CD4-positive, CD25-positive, alpha-beta regulatory T cell (primary cell): ENCODE data around the gene C4B. TPM values are rescaled to one million over a fixed set of nuclear protein-coding genes. Genes with fewer than 3 reads are reported as not detected.
"Not testable (repeated sequence)": the region's sequence is repeated elsewhere in the genome, so short reads cannot be mapped to it uniquely, and the experiment has no call there.

ENCODE experiments used
- ATAC-seq, 2 donors: fragments of 150-1000 bp; cut with Tn5 transposase; one replicate each; pipeline ENCODE4 v1.10.0; 2021; ENCODE audit warnings: low read depth in 2 of 2, moderate number of reproducible peaks in 2 of 2, moderate library complexity in 1 of 2
- DNase-seq, 3 donors: peaks; one replicate each; pipeline versions ENCODE4 v3.0.0 to v3.0.0-alpha.2; 2012 to 2022; ENCODE audit warnings: mixed read lengths in 1 of 3
- H3K27ac ChIP-seq: one replicate; pipeline ENCODE4 v1.7.0; 2013; ENCODE audit warnings: mild to moderate bottlenecking, low read length; ENCODE audit not compliant: insufficient read depth, poor library complexity, severe bottlenecking
- H3K27me3 ChIP-seq: one replicate; pipeline ENCODE4 v1.7.0; 2013; ENCODE audit warnings: low read length; ENCODE audit not compliant: control insufficient read depth, insufficient read depth
- H3K36me3 ChIP-seq: one replicate; pipeline ENCODE4 v1.7.0; 2013; ENCODE audit warnings: mild to moderate bottlenecking, low read length, moderate library complexity; ENCODE audit not compliant: control insufficient read depth, insufficient read depth
- H3K4me1 ChIP-seq: 2 replicates; pipeline ENCODE4 v1.7.0; 2013; ENCODE audit warnings: mild to moderate bottlenecking, low read length; ENCODE audit not compliant: insufficient read depth, control insufficient read depth, poor library complexity, severe bottlenecking
- H3K4me3 ChIP-seq: one replicate; pipeline ENCODE4 v1.7.0; 2013; ENCODE audit warnings: low read depth, mild to moderate bottlenecking, low read length, moderate library complexity
- H3K9me3 ChIP-seq, 2 experiments: 1 replicate in 1 of 2; 2 replicates in 1 of 2; pipeline ENCODE4 v1.7.0; 2013; ENCODE audit warnings: low read length in 2 of 2, mild to moderate bottlenecking in 1 of 2, moderate library complexity in 1 of 2; ENCODE audit not compliant: control insufficient read depth in 2 of 2
- H3K27ac Mint-ChIP-seq, 3 donors: one replicate each; pipeline ENCODE4 v1.8.0; 2020 to 2022; ENCODE audit warnings: mild to moderate bottlenecking in 3 of 3, mixed read lengths in 3 of 3, moderate library complexity in 2 of 3
- H3K27me3 Mint-ChIP-seq: one replicate; pipeline ENCODE4 v1.8.0; 2022; ENCODE audit warnings: mild to moderate bottlenecking, mixed read lengths
- H3K36me3 Mint-ChIP-seq: one replicate; pipeline ENCODE4 v1.8.0; 2020; ENCODE audit warnings: mixed read lengths
- H3K4me1 Mint-ChIP-seq, 4 donors: one replicate each; pipeline ENCODE4 v1.8.0; 2020 to 2022; ENCODE audit warnings: mixed read lengths in 4 of 4, mild to moderate bottlenecking in 1 of 4
- H3K4me3 Mint-ChIP-seq, 4 donors: one replicate each; pipeline ENCODE4 v1.8.0; 2020 to 2022; ENCODE audit warnings: mild to moderate bottlenecking in 4 of 4, mixed read lengths in 4 of 4, moderate library complexity in 3 of 4
- H3K9me3 Mint-ChIP-seq, 7 donors: one replicate each; pipeline ENCODE4 v1.8.0; 2020 to 2022; ENCODE audit warnings: mixed read lengths in 7 of 7, mild to moderate bottlenecking in 3 of 7, moderate library complexity in 2 of 7
- polyA plus RNA-seq, 4 donors: library from polyadenylated mRNA; unstranded; fragments of 300-500 nt; fragmentation: Illumina TruSeq; gene quantifications; one replicate each; pipeline ENCODE4 v1.2.3, GENCODE V29; 2021
- total RNA-seq: library from RNA; stranded (reverse); gene quantifications from one replicate; pipeline ENCODE4 v1.2.3, GENCODE V29; 2022

C4B gene
- total and polyA plus RNA-seq, 5 donors from 2014 or later, result 0.52 to 3.6 TPM; not detected in 3

DNA sequence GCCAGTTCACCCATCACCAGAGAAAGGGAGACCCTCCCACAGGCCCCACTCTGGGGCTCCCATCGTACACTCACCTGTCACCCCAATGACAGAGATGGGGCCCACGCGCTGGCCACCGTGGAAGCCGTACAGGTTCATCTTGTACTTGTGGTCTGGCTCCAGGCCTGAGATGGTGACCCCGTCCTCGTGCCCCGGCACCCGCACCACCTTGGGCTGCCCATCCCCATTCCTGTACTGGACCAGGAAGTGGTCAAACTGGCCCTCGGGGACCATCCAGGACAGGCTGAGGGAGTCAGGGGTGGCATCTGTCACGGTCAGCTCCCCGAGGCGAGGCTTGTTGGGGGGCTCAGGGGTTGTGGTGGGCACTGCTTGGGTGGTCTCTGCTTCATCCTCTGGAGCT lies 38.7 kb downstream of the C4B start:
- H3K27ac Mint-ChIP-seq, ATAC-seq, H3K4me3 ChIP-seq, H3K27me3 Mint-ChIP-seq, H3K36me3 ChIP-seq, H3K4me3 Mint-ChIP-seq, H3K9me3 Mint-ChIP-seq, H3K27ac ChIP-seq, H3K9me3 ChIP-seq, H3K4me1 Mint-ChIP-seq, H3K36me3 Mint-ChIP-seq, DNase-seq, H3K4me1 ChIP-seq, H3K27me3 ChIP-seq: not testable (repeated sequence)

DNA sequence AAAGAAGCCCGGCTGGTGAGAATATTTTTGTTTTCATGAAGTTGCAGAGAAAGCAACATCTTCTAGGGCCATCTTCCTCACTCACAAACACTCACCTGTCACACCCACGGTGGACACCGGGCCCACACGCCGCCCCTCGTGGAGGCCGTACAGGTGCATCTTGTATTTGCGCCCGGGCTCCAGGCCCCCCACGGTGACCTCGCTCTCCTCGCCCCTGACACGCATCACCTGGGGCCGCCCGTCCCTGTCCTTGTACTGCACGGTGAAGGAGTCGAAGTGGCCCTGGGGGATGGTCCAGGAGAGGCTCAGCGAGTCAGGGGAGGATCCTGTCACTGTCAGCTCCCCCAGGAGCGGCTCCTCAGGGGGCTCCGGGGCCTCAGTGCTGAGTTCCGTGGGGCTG lies 41.2 kb downstream of the C4B start:
- H3K27ac ChIP-seq, H3K4me1 ChIP-seq, H3K4me1 Mint-ChIP-seq, H3K36me3 ChIP-seq, H3K36me3 Mint-ChIP-seq, H3K27me3 ChIP-seq, H3K9me3 ChIP-seq, H3K27ac Mint-ChIP-seq, H3K4me3 ChIP-seq, ATAC-seq, DNase-seq, H3K9me3 Mint-ChIP-seq, H3K27me3 Mint-ChIP-seq, H3K4me3 Mint-ChIP-seq: not testable (repeated sequence)

GRCh38 chr6:32056254-32056653 lies 41.7 kb downstream of the C4B start:
- no peak for ATAC-seq
- H3K36me3 Mint-ChIP-seq, result peaks cover 7% of the 10 kb centered on the region
- H3K9me3 Mint-ChIP-seq, result peaks cover 0 to 1% (median 0%) of the 10 kb centered on the region in 7 donors

DNA sequence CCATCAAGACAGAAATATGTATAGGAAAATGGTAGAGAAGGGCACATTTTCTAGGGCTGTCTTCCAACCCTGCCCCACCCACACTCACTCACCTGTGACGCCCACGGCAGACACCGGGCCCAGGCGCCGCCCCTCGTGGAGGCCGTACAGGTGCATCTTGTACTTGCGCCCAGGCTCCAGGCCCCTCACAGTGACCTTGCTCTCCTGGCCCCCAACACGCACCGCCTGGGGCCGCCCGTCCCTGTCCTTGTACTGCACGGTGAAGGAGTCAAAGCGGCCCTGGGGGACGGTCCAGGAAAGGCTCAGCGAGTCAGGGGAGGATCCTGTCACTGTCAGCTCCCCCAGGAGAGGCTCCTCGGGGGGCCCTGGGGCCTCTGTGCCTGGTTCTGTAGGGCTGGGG lies 43.4 kb downstream of the C4B start:
- no peaks in the 10 kb centered on the region for H3K4me1 Mint-ChIP-seq
- Histone ChIP-seq H3K27ac (no peak overlapping the region), H3K9me3 (no peaks in the 10 kb centered on the region), H3K36me3 (no peaks in the 10 kb centered on the region), H3K4me1 (no peaks in the 10 kb centered on the region), H3K4me3 (no peak overlapping the region), H3K27me3 (no peaks in the 10 kb centered on the region)
- no peaks in the 10 kb centered on the region for H3K27me3 Mint-ChIP-seq
- no peak overlapping the region for H3K27ac Mint-ChIP-seq
- H3K4me3 Mint-ChIP-seq, result no peak overlapping the region
- H3K9me3 Mint-ChIP-seq, result peaks cover 0 to 1% (median 0%) of the 10 kb centered on the region in 7 donors
- ATAC-seq, result no peak
- H3K36me3 Mint-ChIP-seq, result peaks cover 7% of the 10 kb centered on the region
- DNase-seq, result no peak

More at GRCh38 chr6:32056254-32056653, 41.7 kb downstream of the C4B start:
- Histone ChIP-seq H3K27ac (no peak overlapping the region), H3K9me3 (no peaks in the 10 kb centered on the region), H3K36me3 (no peaks in the 10 kb centered on the region), H3K27me3 (no peaks in the 10 kb centered on the region), H3K4me1 (no peaks in the 10 kb centered on the region), H3K4me3 (no peak overlapping the region)
- Mint-ChIP-seq H3K4me3 (no peak overlapping the region), H3K27me3 (no peaks in the 10 kb centered on the region), H3K4me1 (no peaks in the 10 kb centered on the region), H3K27ac (no peak overlapping the region)
- DNase-seq, result no peak

DNA sequence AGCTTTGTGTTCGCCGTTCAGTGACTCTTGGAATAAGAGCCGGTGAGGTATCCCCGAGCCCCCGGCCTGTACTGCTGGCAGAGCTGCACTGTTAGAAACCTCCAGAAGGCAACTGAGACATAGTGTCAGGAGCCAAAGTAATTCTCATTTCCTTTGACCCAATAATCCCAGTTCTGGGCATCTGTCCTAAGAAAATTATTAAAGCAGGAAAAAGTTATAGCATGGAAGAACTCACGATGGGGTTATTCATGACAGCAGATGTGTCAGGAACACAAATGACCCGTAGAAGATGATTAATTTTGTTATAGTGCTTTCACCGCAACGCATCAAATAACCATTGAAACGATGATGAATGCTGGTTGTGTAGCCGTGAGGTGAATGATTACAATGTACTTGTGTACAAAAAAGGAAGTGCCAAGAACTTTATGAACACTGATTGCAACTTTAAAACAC lies 43.9 kb downstream of the C4B start:
- Histone ChIP-seq H3K27ac (no peak overlapping the region), H3K4me1 (no peaks in the 10 kb centered on the region), H3K4me3 (no peak overlapping the region), H3K9me3 (no peaks in the 10 kb centered on the region), H3K27me3 (no peaks in the 10 kb centered on the region), H3K36me3 (no peaks in the 10 kb centered on the region)
- H3K4me1 Mint-ChIP-seq, result no peaks in the 10 kb centered on the region
- H3K36me3 Mint-ChIP-seq, result peaks cover 7% of the 10 kb centered on the region
- no peaks in the 10 kb centered on the region for H3K27me3 Mint-ChIP-seq
- ATAC-seq (no peak), DNase-seq (no peak)
- H3K9me3 Mint-ChIP-seq, result peaks cover 0 to 1% (median 0%) of the 10 kb centered on the region in 7 donors
- H3K27ac Mint-ChIP-seq, result peak overlapping the region in 1 of 3 donors; percentile 60
- no peak overlapping the region for H3K4me3 Mint-ChIP-seq

DNA sequence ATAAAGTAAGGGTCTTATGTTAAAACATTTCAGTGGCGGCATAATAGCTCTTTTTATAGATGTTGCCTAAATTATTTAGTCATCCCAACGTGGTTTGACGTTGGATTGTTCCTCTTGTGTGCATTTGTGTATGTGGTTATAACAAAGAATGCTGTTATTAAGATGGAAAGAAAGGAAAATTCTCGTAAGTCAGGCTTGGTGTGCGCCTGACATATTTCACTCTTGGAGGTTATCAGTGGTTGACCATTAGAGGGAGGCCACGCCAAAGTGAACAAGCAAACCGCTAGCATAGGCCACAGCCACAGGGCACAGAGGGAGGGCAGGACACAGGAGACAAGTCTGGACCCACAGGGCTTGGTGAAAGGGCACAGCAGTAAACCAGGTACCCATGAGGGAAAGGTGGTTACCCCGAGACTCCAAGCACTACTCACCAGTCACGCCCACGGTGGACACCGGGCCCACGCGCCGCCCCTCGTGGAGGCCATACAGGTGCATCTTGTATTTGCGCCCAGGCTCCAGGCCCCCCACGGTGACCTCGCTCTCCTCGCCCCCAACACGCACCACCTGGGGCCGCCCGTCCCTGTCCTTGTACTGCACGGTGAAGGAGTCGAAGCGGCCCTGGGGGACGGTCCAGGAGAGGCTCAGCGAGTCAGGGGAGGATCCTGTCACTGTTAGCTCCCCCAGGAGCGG lies 46.5 kb downstream of the C4B start:
- peaks cover 0 to 2% (median 0%) of the 10 kb centered on the region in 4 donors for H3K4me1 Mint-ChIP-seq
- no peak overlapping the region for H3K27ac Mint-ChIP-seq
- no peak for ATAC-seq
- no peak overlapping the region for H3K4me3 Mint-ChIP-seq
- H3K27ac ChIP-seq, result no peak overlapping the region
- H3K27me3 Mint-ChIP-seq, result no peaks in the 10 kb centered on the region
- peaks cover 0 to 1% (median 0%) of the 10 kb centered on the region in 7 donors for H3K9me3 Mint-ChIP-seq
- no peaks in the 10 kb centered on the region for H3K9me3 ChIP-seq
- H3K4me1 ChIP-seq, result no peaks in the 10 kb centered on the region
- DNase-seq, result no peak
- no peaks in the 10 kb centered on the region for H3K36me3 ChIP-seq
- H3K27me3 ChIP-seq, result no peaks in the 10 kb centered on the region
- peaks cover 7% of the 10 kb centered on the region for H3K36me3 Mint-ChIP-seq
- H3K4me3 ChIP-seq, result no peak overlapping the region

DNA sequence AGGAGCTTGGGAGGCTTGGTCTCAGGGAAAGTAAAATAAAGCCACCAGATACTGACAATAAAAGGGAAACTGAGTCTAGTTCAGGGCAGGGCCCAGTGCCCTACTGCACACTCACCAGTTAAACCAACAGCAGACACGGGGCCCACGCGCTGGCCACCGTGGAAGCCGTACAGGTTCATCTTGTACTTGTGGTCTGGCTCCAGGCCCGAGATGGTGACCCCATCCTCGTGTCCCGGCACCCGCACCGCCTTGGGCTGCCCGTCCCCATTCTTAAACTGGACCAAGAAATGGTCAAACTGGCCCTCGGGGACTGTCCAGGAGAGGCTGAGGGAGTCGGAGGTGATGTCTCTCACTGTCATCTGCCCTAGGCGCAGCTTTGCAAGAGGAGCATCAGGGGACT lies 50.1 kb downstream of the C4B start:
- DNase-seq (no peak), ATAC-seq (no peak)
- H3K27me3 Mint-ChIP-seq, result no peaks in the 10 kb centered on the region

DNA sequence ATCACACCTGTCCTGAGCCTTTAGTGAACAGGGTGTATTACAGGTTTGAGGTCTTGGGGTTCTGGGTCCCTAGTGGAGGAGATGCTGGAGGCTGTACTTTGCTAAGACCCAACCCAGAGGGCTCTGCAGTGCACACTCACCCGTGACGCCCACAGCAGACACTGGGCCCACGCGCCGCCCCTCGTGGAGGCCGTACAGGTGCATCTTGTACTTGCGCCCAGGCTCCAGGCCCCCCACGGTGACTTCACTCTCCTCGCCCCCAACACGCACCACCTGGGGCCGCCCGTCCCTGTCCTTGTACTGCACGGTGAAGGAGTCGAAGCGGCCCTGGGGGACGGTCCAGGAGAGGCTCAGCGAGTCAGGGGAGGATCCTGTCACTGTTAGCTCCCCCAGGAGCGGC lies 52.9 kb downstream of the C4B start:
- not testable (repeated sequence) for H3K27ac ChIP-seq, H3K9me3 Mint-ChIP-seq, ATAC-seq, H3K4me3 ChIP-seq, H3K27ac Mint-ChIP-seq, H3K36me3 ChIP-seq, H3K4me1 Mint-ChIP-seq, H3K4me1 ChIP-seq, H3K27me3 ChIP-seq, H3K36me3 Mint-ChIP-seq, H3K27me3 Mint-ChIP-seq, H3K4me3 Mint-ChIP-seq, H3K9me3 ChIP-seq, DNase-seq

More for the DNA sequence above, 50.1 kb downstream of the C4B start:
- Mint-ChIP-seq H3K4me1 (peaks cover 0 to 2% (median 0%) of the 10 kb centered on the region in 4 donors), H3K36me3 (peaks cover 3% of the 10 kb centered on the region), H3K27ac (no peak overlapping the region), H3K4me3 (no peak overlapping the region), H3K9me3 (no peaks in the 10 kb centered on the region)
- Histone ChIP-seq H3K27ac (no peak overlapping the region), H3K4me3 (no peak overlapping the region), H3K36me3 (no peaks in the 10 kb centered on the region), H3K4me1 (no peaks in the 10 kb centered on the region), H3K9me3 (no peaks in the 10 kb centered on the region), H3K27me3 (no peaks in the 10 kb centered on the region)
